Astrocyte of the cerebellum (primary cell): ENCODE results near the gene RFFL.
"Not testable (repeated sequence)": the region's sequence is repeated elsewhere in the genome, so short reads cannot be mapped to it uniquely, and the experiment has no call there.

Experiments
- DNase-seq: peaks from one replicate; pipeline ENCODE4 v3.0.0-alpha.2; 2011; ENCODE audit warnings: low read depth
- H3K4me3 ChIP-seq: 2 replicates; pipeline ENCODE4 v1.5.1; 2011; ENCODE audit warnings: mild to moderate bottlenecking, low read depth, low read length, moderate library complexity
- CTCF ChIP-seq: IDR thresholded peaks from 2 replicates; pipeline ENCODE4 v1.5.1; 2012; ENCODE audit warnings: low read length, low read depth, moderate library complexity, mild to moderate bottlenecking; ENCODE audit errors: missing control alignments
- in situ Hi-C: cut with HindIII; loops from 2 replicates; pipeline ENCODE4 v1.10.0; 2017; ENCODE audit warnings: low sequenced_read_pairs

RFFL gene

GRCh38 chr17:35001549-35001948, 62.0 kb downstream of the RFFL start:
- TF ChIP-seq CTCF, result no peak
- in situ Hi-C loops, result no loop called here
- DNase-seq, result no peak
- no peak overlapping the region for H3K4me3 ChIP-seq

GRCh38 chr17:35000965-35001364, 62.5 kb downstream of the RFFL start:
- DNase-seq, H3K4me3 ChIP-seq, in situ Hi-C loops: not testable (repeated sequence)

- no peak for DNase-seq
- TF ChIP-seq CTCF, result no peak
- in situ Hi-C loops, result loop anchor here (25.0 kb wide), 1 partner anchor 588 kb away; the partner anchor contains the start of genes AP2B1 and PEX12
- no peak overlapping the region for H3K4me3 ChIP-seq
Measured at GRCh38 chr17:34999456-34999855, 64.1 kb downstream of the RFFL start.

DNA sequence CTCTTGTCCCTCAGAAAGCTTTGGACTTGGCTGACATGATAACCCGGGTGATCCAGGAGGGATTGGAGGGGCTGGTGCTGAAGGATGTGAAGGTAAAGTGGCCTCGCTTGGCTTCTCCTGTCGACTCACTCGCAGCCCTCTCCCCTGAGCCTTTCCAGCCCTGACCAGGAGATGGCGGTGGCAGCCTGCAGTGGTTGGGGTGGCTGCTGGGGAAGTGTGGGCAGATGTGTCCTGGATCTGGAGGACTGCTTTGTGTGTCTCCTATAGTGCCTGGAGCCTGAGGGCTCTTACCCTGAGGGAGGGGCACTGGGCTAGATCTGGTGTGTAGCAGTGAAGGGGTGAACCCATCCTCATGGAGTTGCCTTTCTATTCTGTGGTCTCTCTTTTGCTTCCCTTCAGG, 65.3 kb downstream of the RFFL start:
- no peak for DNase-seq
- in situ Hi-C loops, result loop anchor here (25.0 kb wide), 1 partner anchor 589 kb away; the partner anchor contains the start of genes AP2B1 and PEX12
- no peak overlapping the region for H3K4me3 ChIP-seq
- TF ChIP-seq CTCF, result peak; percentile 94

DNA sequence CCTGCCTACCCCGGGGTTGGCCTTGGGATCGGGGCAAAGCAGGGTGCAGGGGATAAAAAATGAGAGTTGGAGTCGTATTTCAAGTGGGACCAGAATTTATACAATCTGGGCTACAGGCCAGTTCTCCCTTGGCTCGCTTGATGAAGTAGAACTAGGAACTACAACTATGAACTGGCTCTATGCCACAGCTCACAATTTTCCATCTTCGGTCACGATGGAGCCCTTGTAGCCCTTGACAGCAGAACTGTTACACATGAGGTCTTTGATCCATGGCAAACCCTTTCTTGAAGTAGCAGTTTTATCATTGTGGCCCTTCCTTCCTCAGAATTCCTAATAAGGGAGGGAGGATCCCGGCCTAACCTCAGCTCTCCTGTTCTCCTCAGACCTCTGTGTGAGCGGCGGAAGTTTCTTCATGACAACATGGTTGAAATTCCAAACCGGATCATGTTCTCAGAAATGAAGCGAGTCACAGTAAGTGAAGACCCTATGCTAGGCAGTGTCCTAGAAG, 66.1 kb downstream of the RFFL start:
- in situ Hi-C loops, result loop anchor here (25.0 kb wide), 1 partner anchor 590 kb away; the partner anchor contains the start of genes AP2B1 and PEX12
- H3K4me3 ChIP-seq, result no peak overlapping the region
- DNase-seq, result peak; percentile 85
- TF ChIP-seq CTCF, result no peak

- H3K4me3 ChIP-seq, result no peak overlapping the region
- in situ Hi-C loops, result loop anchor here (25.0 kb wide), 1 partner anchor 591 kb away; the partner anchor contains the start of genes AP2B1 and PEX12
- TF ChIP-seq CTCF, result no peak
- DNase-seq, result no peak
Measured at GRCh38 chr17:34996422-34997285, 66.9 kb downstream of the RFFL start.

GRCh38 chr17:34993031-34993430, 70.5 kb downstream of the RFFL start:
- in situ Hi-C loops, result loop anchor here (25.0 kb wide), 1 partner anchor 594 kb away; the partner anchor contains the start of genes AP2B1 and PEX12
- TF ChIP-seq CTCF, result no peak
- no peak overlapping the region for H3K4me3 ChIP-seq
- no peak for DNase-seq
